Ishikawa (cell line): ENCODE data around the gene ATP9A.

Experiments used
- CEBPB ChIP-seq: IDR thresholded peaks from 2 replicates; pipeline ENCODE4 v1.6.1; 2012
- CREB1 ChIP-seq: IDR thresholded peaks from 2 replicates; pipeline ENCODE4 v1.6.1; 2012; ENCODE audit warnings: low read depth
- EGR1 ChIP-seq: IDR thresholded peaks from 2 replicates; pipeline ENCODE4 v1.6.1; 2012
- EP300 ChIP-seq: IDR thresholded peaks from 2 replicates; pipeline ENCODE4 v1.6.1; 2012; ENCODE audit warnings: borderline replicate concordance
- FOXM1 ChIP-seq: IDR thresholded peaks from 2 replicates; pipeline ENCODE4 v1.6.1; 2012; ENCODE audit warnings: low read depth, borderline replicate concordance
- NFIC ChIP-seq: IDR thresholded peaks from 2 replicates; pipeline ENCODE4 v1.6.1; 2012
- RAD21 ChIP-seq: IDR thresholded peaks from 2 replicates; pipeline ENCODE4 v1.6.1; 2012; ENCODE audit warnings: low read depth
- TAF1 ChIP-seq: IDR thresholded peaks from 2 replicates; pipeline ENCODE4 v1.6.1; 2012; ENCODE audit warnings: low read depth, mild to moderate bottlenecking
- TCF12 ChIP-seq: IDR thresholded peaks from 2 replicates; pipeline ENCODE4 v1.6.1; 2012; ENCODE audit warnings: low read depth
- TEAD4 ChIP-seq: IDR thresholded peaks from 2 replicates; pipeline ENCODE4 v1.6.1; 2012
- YY1 ChIP-seq: IDR thresholded peaks from 2 replicates; pipeline ENCODE4 v1.6.1; 2012; ENCODE audit warnings: low read depth
- ZBTB7A ChIP-seq: IDR thresholded peaks from 2 replicates; pipeline ENCODE4 v1.6.1; 2012; ENCODE audit warnings: low read depth
- TF ChIP-seq, protein P1 (sequence below): IDR thresholded peaks from 2 replicates; pipeline ENCODE4 v1.6.1; 2012
- TF ChIP-seq, protein P2 (sequence below): IDR thresholded peaks from 2 replicates; pipeline ENCODE4 v1.6.1; 2012
- TF ChIP-seq, protein P3 (sequence below): IDR thresholded peaks from 2 replicates; pipeline ENCODE4 v1.6.1; 2012; ENCODE audit warnings: low read depth, mild to moderate bottlenecking

Gene ATP9A

DNA sequence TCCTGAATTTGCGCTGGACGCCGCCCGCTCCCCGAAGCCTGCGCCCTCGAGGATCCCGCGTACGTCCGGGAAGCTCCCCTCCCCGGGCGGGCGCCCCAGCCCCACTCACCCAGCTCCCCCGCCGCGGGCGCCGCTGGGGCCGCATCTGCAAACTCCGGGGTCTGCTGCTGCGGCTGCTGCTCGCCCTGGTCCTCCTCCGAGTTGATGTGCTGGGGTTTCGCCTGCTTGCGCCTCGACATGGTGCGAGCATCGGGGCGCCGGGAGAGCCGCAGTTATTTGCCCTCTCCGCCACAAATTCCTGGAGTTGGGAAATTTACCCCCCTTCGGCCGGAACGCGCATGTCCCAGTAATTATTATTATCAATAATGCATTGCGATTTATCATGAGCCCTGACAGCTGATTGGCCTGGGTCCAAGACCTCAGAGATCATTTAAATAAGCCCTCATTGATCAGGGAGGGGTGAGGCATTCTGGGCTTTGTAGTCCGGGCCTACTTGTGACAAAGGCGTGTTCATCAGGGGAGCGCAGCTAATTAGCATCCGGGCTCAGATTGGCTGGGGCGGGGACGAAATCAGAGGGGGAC is 34.1 kb upstream of the ATP9A start, which contains the start of gene SALL4:
SALL4 (minus strand) TSS at position 352 of the 582 bp plus-strand sequence; CDS start at position 239, 113 bp downstream.
- TF ChIP-seq RAD21 (no peak), EP300 (no peak), NFIC (no peak), EGR1 (no peak), YY1 (no peak), FOXM1 (no peak), TAF1 (no peak), CREB1 (no peak), CEBPB (no peak), TCF12 (no peak)
- TF ChIP-seq, protein P1, sequence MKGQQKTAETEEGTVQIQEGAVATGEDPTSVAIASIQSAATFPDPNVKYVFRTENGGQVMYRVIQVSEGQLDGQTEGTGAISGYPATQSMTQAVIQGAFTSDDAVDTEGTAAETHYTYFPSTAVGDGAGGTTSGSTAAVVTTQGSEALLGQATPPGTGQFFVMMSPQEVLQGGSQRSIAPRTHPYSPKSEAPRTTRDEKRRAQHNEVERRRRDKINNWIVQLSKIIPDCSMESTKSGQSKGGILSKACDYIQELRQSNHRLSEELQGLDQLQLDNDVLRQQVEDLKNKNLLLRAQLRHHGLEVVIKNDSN, result no peak
- TF ChIP-seq, protein P2, sequence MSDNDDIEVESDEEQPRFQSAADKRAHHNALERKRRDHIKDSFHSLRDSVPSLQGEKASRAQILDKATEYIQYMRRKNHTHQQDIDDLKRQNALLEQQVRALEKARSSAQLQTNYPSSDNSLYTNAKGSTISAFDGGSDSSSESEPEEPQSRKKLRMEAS, result no peak

DNA sequence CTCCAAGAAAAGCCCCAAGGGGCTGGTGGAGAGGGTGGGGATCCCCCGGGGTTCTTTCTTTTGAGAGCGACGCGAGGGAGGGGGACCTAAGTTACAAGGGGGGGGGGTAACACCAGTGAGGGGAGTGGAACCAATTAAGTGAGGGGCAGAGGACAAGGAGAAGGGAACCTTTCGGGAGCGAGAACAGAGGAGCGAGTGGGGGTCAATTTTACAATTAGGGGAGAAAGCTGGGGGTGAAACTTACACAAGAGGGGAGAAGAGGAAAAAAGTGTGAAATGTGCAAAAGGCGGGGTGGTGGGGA is 33.6 kb upstream of the ATP9A start:
- TF ChIP-seq, protein P3, sequence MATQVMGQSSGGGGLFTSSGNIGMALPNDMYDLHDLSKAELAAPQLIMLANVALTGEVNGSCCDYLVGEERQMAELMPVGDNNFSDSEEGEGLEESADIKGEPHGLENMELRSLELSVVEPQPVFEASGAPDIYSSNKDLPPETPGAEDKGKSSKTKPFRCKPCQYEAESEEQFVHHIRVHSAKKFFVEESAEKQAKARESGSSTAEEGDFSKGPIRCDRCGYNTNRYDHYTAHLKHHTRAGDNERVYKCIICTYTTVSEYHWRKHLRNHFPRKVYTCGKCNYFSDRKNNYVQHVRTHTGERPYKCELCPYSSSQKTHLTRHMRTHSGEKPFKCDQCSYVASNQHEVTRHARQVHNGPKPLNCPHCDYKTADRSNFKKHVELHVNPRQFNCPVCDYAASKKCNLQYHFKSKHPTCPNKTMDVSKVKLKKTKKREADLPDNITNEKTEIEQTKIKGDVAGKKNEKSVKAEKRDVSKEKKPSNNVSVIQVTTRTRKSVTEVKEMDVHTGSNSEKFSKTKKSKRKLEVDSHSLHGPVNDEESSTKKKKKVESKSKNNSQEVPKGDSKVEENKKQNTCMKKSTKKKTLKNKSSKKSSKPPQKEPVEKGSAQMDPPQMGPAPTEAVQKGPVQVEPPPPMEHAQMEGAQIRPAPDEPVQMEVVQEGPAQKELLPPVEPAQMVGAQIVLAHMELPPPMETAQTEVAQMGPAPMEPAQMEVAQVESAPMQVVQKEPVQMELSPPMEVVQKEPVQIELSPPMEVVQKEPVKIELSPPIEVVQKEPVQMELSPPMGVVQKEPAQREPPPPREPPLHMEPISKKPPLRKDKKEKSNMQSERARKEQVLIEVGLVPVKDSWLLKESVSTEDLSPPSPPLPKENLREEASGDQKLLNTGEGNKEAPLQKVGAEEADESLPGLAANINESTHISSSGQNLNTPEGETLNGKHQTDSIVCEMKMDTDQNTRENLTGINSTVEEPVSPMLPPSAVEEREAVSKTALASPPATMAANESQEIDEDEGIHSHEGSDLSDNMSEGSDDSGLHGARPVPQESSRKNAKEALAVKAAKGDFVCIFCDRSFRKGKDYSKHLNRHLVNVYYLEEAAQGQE, result no peak
- TF ChIP-seq NFIC, result no peak
- no peak for TF ChIP-seq YY1
- no peak for TF ChIP-seq RAD21
- TF ChIP-seq TAF1, result no peak
- TF ChIP-seq TEAD4, result no peak
- TF ChIP-seq ZBTB7A, result no peak
- TF ChIP-seq EP300, result no peak
- no peak for TF ChIP-seq EGR1

DNA sequence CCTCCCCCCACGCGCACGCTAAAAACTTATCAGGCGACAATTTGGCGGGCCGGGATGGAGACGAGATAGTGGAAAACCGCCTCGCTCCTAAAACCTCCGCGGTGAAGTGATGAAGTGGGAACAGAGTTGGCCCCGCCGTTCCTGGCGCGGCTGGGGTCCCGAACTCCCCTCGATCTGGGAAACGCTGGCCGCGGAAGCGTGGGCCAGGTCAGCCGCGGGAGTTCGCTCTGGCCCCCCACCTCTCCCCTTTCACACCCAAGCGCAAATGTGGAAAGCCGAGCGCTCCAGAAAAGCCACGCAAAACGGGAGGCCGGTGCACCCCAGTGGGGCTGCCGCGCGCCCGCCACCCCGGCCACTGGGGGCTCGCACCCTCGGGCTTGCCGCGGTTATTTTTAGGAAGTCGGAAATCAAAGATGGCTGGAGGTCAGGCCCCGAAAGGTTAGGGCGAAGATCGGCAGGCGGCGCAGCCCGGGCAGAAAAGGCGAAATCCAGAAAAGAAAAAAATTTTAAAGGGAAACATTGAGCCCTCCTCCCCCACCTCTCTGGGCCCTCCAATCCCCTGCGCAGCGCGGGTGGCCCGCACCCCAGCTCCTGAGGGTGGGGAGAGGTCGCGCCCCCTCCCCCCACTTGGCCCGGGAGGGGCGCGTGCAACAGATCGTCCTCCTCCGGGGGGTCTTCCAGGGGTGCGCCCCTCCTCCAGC is 33.1 kb upstream of the ATP9A start:
- TF ChIP-seq ZBTB7A, result peak; percentile 39; the same call in 1 of the 2 replicates
- TF ChIP-seq, protein P2, result no peak
- TF ChIP-seq, protein P1, result no peak
- TF ChIP-seq TEAD4, result no peak
- TF ChIP-seq, protein P3, result no peak
- no peak for TF ChIP-seq EGR1

DNA sequence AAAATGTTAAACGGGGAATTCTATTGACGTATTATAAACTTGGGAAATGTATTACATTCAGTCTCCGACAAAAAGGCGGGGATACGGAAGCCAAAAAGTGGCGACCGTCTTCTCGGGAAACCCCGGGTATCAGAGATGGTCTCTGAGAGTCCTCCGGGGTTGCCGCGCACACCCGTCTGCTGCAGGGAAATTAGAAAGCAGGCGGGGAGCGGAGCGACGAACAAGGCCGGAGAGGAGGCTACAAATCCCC is 32.6 kb upstream of the ATP9A start:
- TF ChIP-seq TCF12 (no peak), CREB1 (no peak), NFIC (no peak), TEAD4 (no peak), YY1 (no peak), ZBTB7A (no peak), TAF1 (no peak), CEBPB (no peak), EP300 (no peak), FOXM1 (no peak), EGR1 (no peak), RAD21 (no peak)
- TF ChIP-seq, protein P3, result no peak
- TF ChIP-seq, protein P2, result no peak
- TF ChIP-seq, protein P1, result no peak
